HL-60 (cell line): ENCODE measurements around the gene SPNS2.

ENCODE experiments used
- DNase-seq, 2 experiments: peaks; one replicate each; pipeline ENCODE4 v3.0.0-alpha.2; 2010 to 2020; ENCODE audit warnings: low read depth in 1 of 2, low spot score in 1 of 2
- H3K27ac ChIP-seq: fragments of 250-450 bp; sonication (Bioruptor Pico); replicated peaks from 2 replicates; pipeline ENCODE4 v1.5.1; 2020; ENCODE audit warnings: mild to moderate bottlenecking, moderate library complexity
- H3K27me3 ChIP-seq: fragments of 250-450 bp; sonication (Bioruptor Pico); 2 replicates; pipeline ENCODE4 v1.5.1; 2021; ENCODE audit warnings: mild to moderate bottlenecking, moderate library complexity; ENCODE audit not compliant: insufficient read depth, poor library complexity, severe bottlenecking
- H3K4me3 ChIP-seq: replicated peaks from 2 replicates; pipeline ENCODE4 v1.5.1; 2011; ENCODE audit warnings: mild to moderate bottlenecking, control low read depth, low read length; ENCODE audit not compliant: insufficient read depth
- GABPA ChIP-seq: IDR thresholded peaks from 2 replicates; pipeline ENCODE4 v1.6.1; 2012; ENCODE audit warnings: low read depth
- POLR2AphosphoS5 ChIP-seq: IDR thresholded peaks from 2 replicates; pipeline ENCODE4 v1.6.1; 2012; ENCODE audit warnings: low read depth
- REST ChIP-seq: IDR thresholded peaks from 2 replicates; pipeline ENCODE4 v1.6.1; 2012; ENCODE audit warnings: low read depth; ENCODE audit not compliant: insufficient replicate concordance
- SPI1 ChIP-seq: IDR thresholded peaks from 2 replicates; pipeline ENCODE4 v1.6.1; 2012; ENCODE audit warnings: low read depth, mild to moderate bottlenecking, borderline replicate concordance
- TF ChIP-seq, protein P1 (sequence below): IDR thresholded peaks from one replicate; pipeline ENCODE4 v1.5.1; 2011; ENCODE audit warnings: low read length, control low read depth, inconsistent platforms; ENCODE audit not compliant: insufficient read depth

Gene SPNS2

DNA sequence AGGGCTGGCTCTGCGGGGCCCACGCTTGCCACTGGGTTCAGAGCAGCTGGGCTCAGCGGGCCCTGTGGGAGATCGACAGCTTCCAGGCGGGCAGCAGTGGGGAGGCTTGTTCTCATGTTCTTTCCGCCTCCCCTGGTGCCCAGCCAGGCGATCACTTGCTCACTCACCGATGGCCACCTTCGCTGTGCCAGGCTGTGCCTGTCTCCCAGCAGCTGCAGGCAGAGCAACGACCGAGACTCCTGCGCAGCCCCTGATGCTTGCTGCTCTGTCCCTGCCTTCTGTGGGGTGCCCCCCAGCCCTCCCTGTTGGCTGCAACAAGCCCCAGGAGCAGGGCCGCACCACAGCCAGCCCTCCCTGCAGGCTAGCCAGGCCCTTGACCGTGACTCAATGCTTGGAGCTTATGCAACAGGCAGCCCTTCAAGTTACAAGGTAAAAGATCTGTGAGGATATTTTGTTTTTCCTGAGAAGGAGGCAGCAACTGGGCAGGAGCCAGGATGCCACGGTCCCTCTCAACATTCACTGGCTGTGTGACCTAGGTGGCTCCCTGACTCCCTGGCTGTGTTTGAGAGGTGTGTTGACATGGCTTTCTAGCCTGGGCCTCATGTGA, 9.6 kb upstream of the SPNS2 start:
- TF ChIP-seq GABPA, result no peak
- no peak for TF ChIP-seq SPI1
- TF ChIP-seq, protein P1, sequence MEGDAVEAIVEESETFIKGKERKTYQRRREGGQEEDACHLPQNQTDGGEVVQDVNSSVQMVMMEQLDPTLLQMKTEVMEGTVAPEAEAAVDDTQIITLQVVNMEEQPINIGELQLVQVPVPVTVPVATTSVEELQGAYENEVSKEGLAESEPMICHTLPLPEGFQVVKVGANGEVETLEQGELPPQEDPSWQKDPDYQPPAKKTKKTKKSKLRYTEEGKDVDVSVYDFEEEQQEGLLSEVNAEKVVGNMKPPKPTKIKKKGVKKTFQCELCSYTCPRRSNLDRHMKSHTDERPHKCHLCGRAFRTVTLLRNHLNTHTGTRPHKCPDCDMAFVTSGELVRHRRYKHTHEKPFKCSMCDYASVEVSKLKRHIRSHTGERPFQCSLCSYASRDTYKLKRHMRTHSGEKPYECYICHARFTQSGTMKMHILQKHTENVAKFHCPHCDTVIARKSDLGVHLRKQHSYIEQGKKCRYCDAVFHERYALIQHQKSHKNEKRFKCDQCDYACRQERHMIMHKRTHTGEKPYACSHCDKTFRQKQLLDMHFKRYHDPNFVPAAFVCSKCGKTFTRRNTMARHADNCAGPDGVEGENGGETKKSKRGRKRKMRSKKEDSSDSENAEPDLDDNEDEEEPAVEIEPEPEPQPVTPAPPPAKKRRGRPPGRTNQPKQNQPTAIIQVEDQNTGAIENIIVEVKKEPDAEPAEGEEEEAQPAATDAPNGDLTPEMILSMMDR, result no peak
- no peak; the same call in 1 of the 2 replicates for TF ChIP-seq POLR2AphosphoS5
- TF ChIP-seq REST, result no peak
- Histone ChIP-seq H3K27ac (no peak overlapping the region), H3K27me3 (no peaks in the 10 kb centered on the region), H3K4me3 (no peak overlapping the region)
- DNase-seq, result no peak

GRCh38 chr17:4490109-4490591, 8.5 kb upstream of the SPNS2 start:
- no peaks in the 10 kb centered on the region for H3K27me3 ChIP-seq
- TF ChIP-seq, protein P1, result no peak
- TF ChIP-seq SPI1, result no peak
- no peak for TF ChIP-seq POLR2AphosphoS5
- TF ChIP-seq REST, result no peak
- no peak for TF ChIP-seq GABPA
- no peak overlapping the region for H3K4me3 ChIP-seq
- DNase-seq, result no peak
- no peak overlapping the region for H3K27ac ChIP-seq

GRCh38 chr17:4490637-4491061, 8.0 kb upstream of the SPNS2 start:
- H3K27ac ChIP-seq, result no peak overlapping the region
- no peaks in the 10 kb centered on the region for H3K27me3 ChIP-seq
- no peak for TF ChIP-seq SPI1
- TF ChIP-seq POLR2AphosphoS5, result no peak
- TF ChIP-seq REST, result no peak
- TF ChIP-seq, protein P1, result no peak
- TF ChIP-seq GABPA, result no peak
- no peak for DNase-seq
- no peak overlapping the region for H3K4me3 ChIP-seq
